NCI-H2107 treated with DMSO at 0.1 percent for 48 hours (cell line): ENCODE data around the gene ADCK1.
"Not testable (repeated sequence)": the region's sequence is repeated elsewhere in the genome, so short reads cannot be mapped to it uniquely, and the experiment has no call there.

ENCODE experiments used
- DNase-seq: peaks from one replicate; lab custom pipeline; 2025; ENCODE audit not compliant: unreplicated experiment; lab: John Stamatoyannopoulos, UW

The ADCK1 gene

GRCh38 chr14:77931441-77931840 lies 131.5 kb downstream of the ADCK1 start:
- DNase-seq, result no peak

- DNase-seq, result no peak
These were observed 136.3 kb downstream of the ADCK1 start for GRCh38 chr14:77936138-77936639.

GRCh38 chr14:77947372-77947771 lies 147.5 kb downstream of the ADCK1 start:
- DNase-seq, result no peak

- no peak for DNase-seq
These were observed 150.6 kb downstream of the ADCK1 start for GRCh38 chr14:77950371-77951063.

- DNase-seq, result no peak
These were observed 156.0 kb downstream of the ADCK1 start for GRCh38 chr14:77955816-77956484.

GRCh38 chr14:77959686-77960085 lies 159.8 kb downstream of the ADCK1 start:
- not testable (repeated sequence) for DNase-seq

- DNase-seq, result no peak
These were observed 162.1 kb downstream of the ADCK1 start for GRCh38 chr14:77961847-77962580.

GRCh38 chr14:77962731-77963520 lies 163.0 kb downstream of the ADCK1 start:
- DNase-seq, result no peak

GRCh38 chr14:77964586-77964985 lies 164.7 kb downstream of the ADCK1 start:
- no peak for DNase-seq

GRCh38 chr14:77965050-77965449 lies 165.1 kb downstream of the ADCK1 start:
- no peak for DNase-seq

GRCh38 chr14:77965919-77966435 lies 166.1 kb downstream of the ADCK1 start:
- peak; percentile 75 for DNase-seq

- DNase-seq, result no peak
These were observed 167.2 kb downstream of the ADCK1 start for GRCh38 chr14:77967110-77967509.

- no peak for DNase-seq
These were observed 170.7 kb downstream of the ADCK1 start for GRCh38 chr14:77970646-77971045.

- DNase-seq, result no peak
These were observed 173.3 kb downstream of the ADCK1 start for GRCh38 chr14:77973246-77973645.

GRCh38 chr14:77976591-77976990 lies 176.7 kb downstream of the ADCK1 start:
- DNase-seq, result no peak

- DNase-seq, result no peak
These were observed 179.3 kb downstream of the ADCK1 start for GRCh38 chr14:77979171-77979570.

- peak; percentile 57 for DNase-seq
These were observed 179.9 kb downstream of the ADCK1 start for GRCh38 chr14:77979666-77980351.

GRCh38 chr14:77980475-77981321 lies 180.8 kb downstream of the ADCK1 start:
- DNase-seq, result peak; percentile 50
